Measurements from ENCODE around the gene RBM4.
A peak's percentile ranks its signal among the peaks of the same experiment; 100 is the strongest.
"Not testable (repeated sequence)": the region's sequence is repeated elsewhere in the genome, so short reads cannot be mapped to it uniquely, and the experiment has no call there.

The RBM4 gene

GRCh38 chr11:66638177-66639065, at the start of gene RBM4:
Gene RBM4, plus strand, starts transcription at chr11:66638703. Its CDS starts 1,009 bp downstream, at chr11:66639712.
- peak; percentile 99 for DNase-seq

GRCh38 chr11:66589315-66589714, 49.2 kb upstream of the RBM4 start:
- not testable (repeated sequence) for DNase-seq

- no peak for DNase-seq
Measured at GRCh38 chr11:66589996-66590675, 48.4 kb upstream of the RBM4 start.

DNA sequence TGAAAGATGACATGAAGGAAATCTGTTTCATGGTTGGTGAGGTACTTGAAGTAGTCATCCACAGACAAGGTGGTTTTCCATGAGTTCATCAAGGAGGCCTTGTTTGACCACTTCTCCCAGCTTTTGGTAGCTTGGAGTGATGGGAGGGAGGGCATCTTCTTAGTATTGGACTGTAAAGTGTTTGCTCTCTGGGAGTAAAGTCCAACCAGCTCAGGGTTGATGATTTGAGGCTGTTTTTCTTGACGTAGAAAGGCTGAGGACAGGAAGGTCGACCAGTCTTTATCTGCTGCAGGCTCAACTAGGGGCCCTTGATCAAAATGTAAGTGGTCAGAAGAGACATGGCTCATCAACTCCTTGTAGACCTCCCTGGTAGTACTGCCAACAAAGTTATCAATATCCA, 47.3 kb upstream of the RBM4 start:
- no peak for DNase-seq

- peak; percentile 96 for DNase-seq
Measured at GRCh38 chr11:66592457-66593302, 45.8 kb upstream of the RBM4 start, which contains the start of the genes CCDC87 and CCS. Gene CCDC87, minus strand, starts transcription at chr11:66593063. Its CDS starts 48 bp downstream, at chr11:66593015. Gene CCS, plus strand, starts transcription at chr11:66593185. Its CDS starts 77 bp downstream, at chr11:66593262.

GRCh38 chr11:66593303-66593635, 45.2 kb upstream of the RBM4 start:
- no peak for DNase-seq

DNA sequence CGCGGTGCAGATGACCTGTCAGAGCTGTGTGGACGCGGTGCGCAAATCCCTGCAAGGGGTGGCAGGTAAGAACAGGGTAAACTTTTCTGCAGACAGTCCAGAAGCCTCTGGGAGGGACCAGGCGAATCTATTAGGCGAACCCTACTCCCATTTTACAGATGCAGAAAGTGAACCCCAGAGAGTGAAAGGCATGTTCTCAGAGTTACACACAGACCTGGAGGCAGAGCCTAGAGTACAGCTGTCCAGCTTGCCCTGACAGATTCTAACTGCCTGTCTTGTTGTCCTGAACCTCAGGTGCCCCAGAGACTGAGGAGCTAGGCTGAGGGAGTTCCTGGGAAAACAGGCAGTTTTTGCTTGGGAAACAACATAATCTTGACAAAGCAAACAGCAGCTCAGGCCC, 44.9 kb upstream of the RBM4 start:
- no peak for DNase-seq

GRCh38 chr11:66595245-66595904, 43.1 kb upstream of the RBM4 start:
- DNase-seq: peak; percentile 48

GRCh38 chr11:66598993-66599392, 39.5 kb upstream of the RBM4 start:
- DNase-seq: no peak

DNA sequence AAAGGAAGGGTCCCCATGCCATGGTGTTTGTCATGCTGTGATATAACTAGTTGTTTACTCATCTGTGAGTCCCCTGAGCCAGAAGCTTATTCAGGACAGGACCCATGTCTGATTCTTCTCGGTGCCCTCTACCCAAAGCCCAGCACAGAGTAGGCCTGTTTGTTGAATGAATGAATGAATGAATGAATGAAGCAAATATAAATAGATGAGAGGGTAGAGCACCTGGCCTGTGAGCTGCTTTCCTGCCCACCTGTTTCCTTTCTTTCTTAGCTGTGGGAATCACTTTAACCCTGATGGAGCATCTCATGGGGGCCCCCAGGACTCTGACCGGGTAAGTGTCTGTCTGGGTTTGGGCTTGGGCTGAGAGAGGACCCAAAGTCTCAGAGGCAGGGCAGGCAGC, 38.3 kb upstream of the RBM4 start:
- DNase-seq: no peak

GRCh38 chr11:66600631-66601233, 37.8 kb upstream of the RBM4 start:
- DNase-seq: no peak

DNA sequence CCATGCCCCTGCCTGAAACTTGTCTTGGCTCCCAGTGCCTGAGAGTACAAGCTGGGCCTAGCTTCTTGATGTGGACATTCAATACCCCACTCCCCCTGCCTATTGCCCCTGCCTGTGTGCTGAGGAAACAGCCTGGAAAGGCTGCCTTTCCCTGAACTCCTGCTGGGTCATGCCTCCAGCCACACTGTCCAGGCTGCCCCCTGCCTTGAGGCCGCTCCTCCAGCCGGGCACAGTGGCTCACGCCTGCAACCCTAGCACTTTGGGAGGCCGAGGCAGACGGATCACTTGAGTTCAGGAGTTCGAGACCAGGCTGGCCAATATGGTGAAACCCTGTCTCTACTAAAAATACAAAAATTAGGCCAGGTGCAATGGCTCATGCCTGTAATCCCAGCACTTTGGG, 35.4 kb upstream of the RBM4 start:
- DNase-seq: no peak

- DNase-seq: no peak
Measured at GRCh38 chr11:66604155-66604554, 34.3 kb upstream of the RBM4 start.

GRCh38 chr11:66606608-66607007, 31.9 kb upstream of the RBM4 start:
- DNase-seq: not testable (repeated sequence)

DNA sequence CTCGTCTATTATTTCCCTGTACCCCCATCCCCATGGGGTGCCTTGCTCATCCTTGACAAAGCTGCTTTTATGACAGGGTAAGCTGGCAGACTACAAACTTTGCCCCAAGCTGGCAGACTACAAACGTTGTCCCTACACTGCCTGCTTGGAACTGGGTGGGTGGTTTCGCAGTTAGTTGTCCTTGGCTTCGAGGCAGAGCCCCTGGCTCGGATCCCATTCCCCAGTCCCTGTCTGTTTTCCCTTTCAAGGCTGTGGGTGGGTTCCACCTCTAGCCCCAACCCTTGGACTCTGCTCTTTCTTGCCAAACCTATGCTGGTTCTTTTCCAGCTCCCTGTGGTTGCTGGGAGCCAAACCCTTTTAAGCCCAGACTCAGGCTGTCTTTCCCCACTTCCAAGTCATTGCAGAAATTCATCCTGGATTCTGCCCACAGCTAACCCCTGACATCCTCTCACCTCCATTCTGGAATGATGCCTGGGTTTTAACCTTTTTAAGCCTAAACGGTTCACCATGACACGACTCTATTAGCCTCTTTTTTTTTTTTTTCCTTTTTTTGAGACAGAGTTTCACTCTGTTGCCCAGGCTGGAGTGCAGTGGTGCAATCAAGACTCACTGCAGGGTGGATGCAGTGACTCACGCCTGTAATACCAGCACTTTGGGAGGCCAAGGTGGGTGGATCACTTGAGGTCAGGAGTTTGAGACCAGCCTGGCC, 31.2 kb upstream of the RBM4 start:
- DNase-seq: no peak

- peak; percentile 94 for DNase-seq
Measured at GRCh38 chr11:66609721-66610617, 28.5 kb upstream of the RBM4 start.

DNA sequence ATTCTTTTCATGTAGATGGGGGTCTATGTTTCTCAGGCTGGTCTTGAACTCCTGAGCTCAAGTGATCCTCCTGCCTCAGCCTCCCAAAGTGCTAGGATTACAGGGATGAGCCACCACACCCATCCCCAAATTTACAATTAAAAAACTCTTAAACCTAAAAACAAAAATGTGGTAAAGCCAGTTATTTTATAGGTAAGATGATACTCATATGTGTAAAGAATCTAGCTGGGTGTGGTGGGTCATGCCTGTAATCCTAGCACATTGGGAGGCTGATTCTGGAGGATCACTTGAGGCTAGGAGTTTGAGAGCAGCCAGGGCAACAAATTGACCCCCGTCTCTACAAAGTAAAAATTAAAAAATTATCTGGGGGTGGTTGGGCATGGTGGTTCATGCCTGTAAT, 26.0 kb upstream of the RBM4 start:
- DNase-seq: no peak

DNA sequence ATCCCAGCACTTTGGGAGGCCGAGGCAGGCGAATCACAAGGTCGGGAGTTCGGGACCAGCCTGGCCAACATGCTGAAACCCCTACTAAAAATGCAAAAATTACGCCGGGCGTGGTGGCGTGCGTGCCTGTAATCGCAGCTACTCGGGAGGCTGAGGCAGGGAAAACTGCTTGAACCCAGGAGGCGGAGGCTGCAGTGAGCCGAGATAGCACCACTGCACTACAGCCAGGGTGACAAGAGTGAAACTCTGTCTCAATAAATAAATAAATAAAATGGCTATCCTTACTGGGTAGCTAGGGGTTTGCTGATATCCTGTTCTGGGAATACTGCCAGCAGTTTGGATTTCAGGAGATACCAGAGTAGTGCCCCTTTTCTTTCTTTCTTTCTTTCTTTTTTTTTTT, 24.4 kb upstream of the RBM4 start:
- no peak for DNase-seq

DNA sequence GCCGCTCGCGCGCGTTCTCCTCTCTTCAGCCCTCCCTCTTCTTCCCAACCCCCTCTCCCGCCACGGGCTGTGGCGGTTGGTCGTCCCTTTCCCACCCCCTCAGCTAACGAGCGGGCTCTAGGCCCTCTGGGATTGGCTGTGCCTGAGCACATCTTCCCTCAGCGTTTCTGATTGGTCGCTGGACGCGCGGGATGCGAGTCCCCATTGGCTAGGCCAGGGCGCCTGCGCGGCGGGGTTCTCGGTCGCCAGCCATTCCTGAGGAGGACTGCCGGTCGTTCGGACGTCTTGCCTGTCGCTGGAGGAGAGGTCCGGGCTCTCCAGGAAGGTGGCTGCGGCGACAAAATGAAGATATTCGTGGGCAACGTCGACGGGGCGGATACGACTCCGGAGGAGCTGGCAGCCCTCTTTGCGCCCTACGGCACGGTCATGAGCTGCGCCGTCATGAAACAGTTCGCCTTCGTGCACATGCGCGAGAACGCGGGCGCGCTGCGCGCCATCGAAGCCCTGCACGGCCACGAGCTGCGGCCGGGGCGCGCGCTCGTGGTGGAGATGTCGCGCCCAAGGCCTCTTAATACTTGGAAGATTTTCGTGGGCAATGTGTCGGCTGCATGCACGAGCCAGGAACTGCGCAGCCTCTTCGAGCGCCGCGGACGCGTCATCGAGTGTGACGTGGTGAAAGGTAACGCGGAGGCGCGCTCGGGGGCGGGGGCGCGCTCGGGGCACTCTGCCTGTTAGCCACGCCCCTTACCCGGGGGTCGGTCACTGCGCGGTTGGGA, 21.9 kb upstream of the RBM4 start, which contains the start of gene RBM14:
Gene RBM14, plus strand, starts transcription at position 252 of the 776 bp plus-strand sequence. Its CDS starts 91 bp downstream, at position 343.
- peak; percentile 99 for DNase-seq
